H7 (cell line): ENCODE results near the gene PROK1. TPM values are rescaled to one million over a fixed set of nuclear protein-coding genes. Genes with fewer than 3 reads are reported as not detected.

Source experiments
- DNase-seq: peaks from one replicate; pipeline ENCODE4 v3.0.0; 2012
- H3K27me3 ChIP-seq: 2 replicates; pipeline ENCODE4 v1.6.0; 2011; ENCODE audit warnings: mild to moderate bottlenecking, low read length; ENCODE audit not compliant: control insufficient read depth, insufficient read depth
- H3K36me3 ChIP-seq: replicated peaks from 2 replicates; pipeline ENCODE4 v1.5.1; 2011; ENCODE audit warnings: low read length; ENCODE audit not compliant: control insufficient read depth, insufficient read depth
- H3K4me3 ChIP-seq: 2 replicates; pipeline ENCODE4 v1.5.1; 2011; ENCODE audit warnings: low read depth, mild to moderate bottlenecking, control low read depth, low read length, moderate library complexity; ENCODE audit not compliant: insufficient read depth
- total RNA-seq: library from RNA; depleted of rRNA; stranded (reverse); fragments of >200 nt; shearing (Covaris generic); gene quantifications from 2 replicates; pipeline ENCODE4 v1.2.3, GENCODE V29; 2014

Gene PROK1
- total RNA-seq, 1 experiment from 2014 or later, result not detected

DNA sequence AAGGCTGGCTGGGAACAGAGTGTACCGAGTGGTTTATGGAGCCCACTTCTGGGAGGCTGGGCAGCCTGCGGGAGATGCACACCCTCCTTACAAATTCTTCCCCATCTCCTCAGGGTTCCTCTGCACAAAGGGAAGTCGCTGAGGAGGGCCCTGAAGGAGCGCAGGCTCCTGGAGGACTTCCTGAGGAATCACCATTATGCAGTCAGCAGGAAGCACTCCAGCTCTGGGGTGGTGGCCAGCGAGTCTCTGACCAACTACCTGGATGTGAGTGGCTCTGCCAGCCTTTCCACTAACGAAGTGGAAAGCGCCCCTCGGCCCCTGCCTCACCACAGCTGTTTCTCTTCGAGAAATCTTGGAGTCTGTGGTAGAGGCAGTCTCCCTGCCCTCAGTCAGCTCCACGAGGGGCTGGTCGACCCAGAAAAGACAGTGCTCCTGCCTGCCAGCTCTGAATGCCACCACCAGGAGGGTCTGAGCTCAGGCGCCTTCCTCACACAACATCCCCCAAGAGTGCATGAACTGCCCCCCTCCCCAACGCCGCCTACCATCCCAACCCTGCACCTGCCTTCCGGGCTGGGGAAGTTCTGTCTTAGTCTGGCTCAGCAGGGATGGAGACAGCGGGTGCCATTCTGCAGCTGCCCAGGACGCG, 31.8 kb downstream of the PROK1 start:
- peak; percentile 83 for DNase-seq
- H3K36me3 ChIP-seq, result no peaks in the 10 kb centered on the region
- H3K4me3 ChIP-seq, result no peak overlapping the region
- H3K27me3 ChIP-seq, result no peaks in the 10 kb centered on the region; the same call in none of the 2 replicates

- H3K4me3 ChIP-seq, result no peak overlapping the region
- no peaks in the 10 kb centered on the region; the same call in none of the 2 replicates for H3K27me3 ChIP-seq
- DNase-seq, result no peak
- H3K36me3 ChIP-seq, result no peaks in the 10 kb centered on the region
Observed at GRCh38 chr1:110483308-110483685, 32.3 kb downstream of the PROK1 start.

DNA sequence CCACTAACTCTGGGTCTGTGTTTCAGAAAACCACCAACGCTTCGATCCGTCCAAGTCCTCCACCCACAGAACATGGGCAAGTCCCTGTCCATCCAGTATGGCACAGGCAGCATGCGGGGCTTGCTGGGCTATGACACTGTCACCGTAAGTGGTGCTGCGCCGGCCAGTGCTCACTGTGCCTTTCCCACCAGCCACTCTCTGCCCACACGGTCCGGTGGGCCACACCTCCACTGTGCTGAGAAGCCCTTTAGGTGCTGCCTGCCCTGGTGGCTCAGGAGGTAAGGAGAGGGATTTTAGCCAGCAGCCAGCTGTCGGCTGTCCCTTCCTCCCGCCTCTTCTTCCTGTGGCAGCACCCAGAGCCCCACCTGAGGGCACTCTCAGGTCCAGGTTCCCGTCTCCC, 33.9 kb downstream of the PROK1 start:
- Histone ChIP-seq H3K4me3 (no peak overlapping the region), H3K36me3 (no peaks in the 10 kb centered on the region), H3K27me3 (no peaks in the 10 kb centered on the region; the same call in none of the 2 replicates)
- no peak for DNase-seq

GRCh38 chr1:110485725-110486124, 34.8 kb downstream of the PROK1 start:
- Histone ChIP-seq H3K4me3 (no peak overlapping the region), H3K27me3 (no peaks in the 10 kb centered on the region; the same call in 1 of the 2 replicates), H3K36me3 (no peaks in the 10 kb centered on the region)
- DNase-seq, result no peak

DNA sequence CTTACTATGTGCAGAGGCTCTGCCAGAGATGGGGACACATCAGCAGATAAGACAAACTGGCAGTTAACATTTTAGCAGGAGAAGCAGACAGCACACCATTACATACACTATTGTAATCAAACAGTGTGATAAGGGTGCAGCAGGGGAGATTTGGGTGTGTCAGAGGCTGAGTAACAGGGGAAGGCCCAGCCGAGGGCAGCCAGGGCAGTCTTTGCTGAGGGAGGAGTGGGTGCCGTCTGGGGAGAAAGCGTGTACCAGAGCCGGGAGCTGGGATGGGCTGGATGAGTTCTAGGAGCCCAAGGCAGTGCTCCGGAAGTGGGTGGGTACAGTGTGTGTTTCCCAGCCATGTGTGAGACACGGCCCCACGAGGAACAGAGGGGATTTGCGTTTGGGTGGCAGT, 36.8 kb downstream of the PROK1 start:
- Histone ChIP-seq H3K4me3 (no peak overlapping the region), H3K36me3 (no peaks in the 10 kb centered on the region), H3K27me3 (no peaks in the 10 kb centered on the region; the same call in 1 of the 2 replicates)
- DNase-seq, result no peak

DNA sequence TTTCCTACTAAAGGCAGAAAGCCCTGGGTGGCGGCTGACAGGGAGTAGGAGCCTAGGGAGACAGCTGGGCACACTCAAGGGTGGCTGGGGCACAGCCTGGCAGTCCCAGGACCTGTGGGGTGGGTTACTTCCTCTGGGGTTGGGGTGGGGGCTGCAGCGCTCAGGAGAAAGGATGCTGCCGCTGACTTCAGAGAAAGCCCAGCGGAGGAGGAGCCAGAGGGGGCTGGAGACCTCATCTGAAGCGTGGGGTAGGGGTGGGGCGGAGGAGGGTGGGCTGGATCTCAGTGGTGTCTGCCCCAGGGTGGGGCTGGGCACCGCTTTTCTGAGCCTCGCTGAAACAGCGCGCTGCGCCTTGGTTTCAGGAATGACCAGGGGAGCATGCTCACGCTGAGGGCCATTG, 37.2 kb downstream of the PROK1 start:
- no peaks in the 10 kb centered on the region for H3K36me3 ChIP-seq
- H3K27me3 ChIP-seq, result no peaks in the 10 kb centered on the region; the same call in 1 of the 2 replicates
- no peak for DNase-seq
- no peak overlapping the region for H3K4me3 ChIP-seq

DNA sequence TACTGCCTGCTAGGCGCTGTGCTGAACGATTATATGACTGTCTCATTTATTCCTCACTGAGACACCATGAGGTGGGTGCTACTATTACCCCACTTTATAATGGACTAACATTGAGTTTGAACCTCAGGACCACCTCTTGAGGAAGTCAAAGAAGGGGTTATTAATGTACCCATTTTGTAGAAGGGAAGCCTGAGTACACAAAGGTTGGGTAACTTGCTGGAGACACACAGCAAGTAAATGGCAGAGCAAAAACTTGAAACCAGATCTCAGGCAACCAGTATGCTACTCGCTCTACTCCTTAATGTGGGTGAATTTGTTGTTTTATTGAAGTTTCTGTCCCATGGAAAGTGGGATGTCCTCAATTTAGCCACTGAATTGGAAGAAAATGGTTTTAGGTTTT, 37.9 kb downstream of the PROK1 start:
- no peak overlapping the region for H3K4me3 ChIP-seq
- no peaks in the 10 kb centered on the region for H3K36me3 ChIP-seq

GRCh38 chr1:110489406-110489805, 38.5 kb downstream of the PROK1 start:
- H3K27me3 ChIP-seq, result no peaks in the 10 kb centered on the region

More for the DNA sequence above, 37.9 kb downstream of the PROK1 start:
- no peak for DNase-seq
- no peaks in the 10 kb centered on the region for H3K27me3 ChIP-seq

DNA sequence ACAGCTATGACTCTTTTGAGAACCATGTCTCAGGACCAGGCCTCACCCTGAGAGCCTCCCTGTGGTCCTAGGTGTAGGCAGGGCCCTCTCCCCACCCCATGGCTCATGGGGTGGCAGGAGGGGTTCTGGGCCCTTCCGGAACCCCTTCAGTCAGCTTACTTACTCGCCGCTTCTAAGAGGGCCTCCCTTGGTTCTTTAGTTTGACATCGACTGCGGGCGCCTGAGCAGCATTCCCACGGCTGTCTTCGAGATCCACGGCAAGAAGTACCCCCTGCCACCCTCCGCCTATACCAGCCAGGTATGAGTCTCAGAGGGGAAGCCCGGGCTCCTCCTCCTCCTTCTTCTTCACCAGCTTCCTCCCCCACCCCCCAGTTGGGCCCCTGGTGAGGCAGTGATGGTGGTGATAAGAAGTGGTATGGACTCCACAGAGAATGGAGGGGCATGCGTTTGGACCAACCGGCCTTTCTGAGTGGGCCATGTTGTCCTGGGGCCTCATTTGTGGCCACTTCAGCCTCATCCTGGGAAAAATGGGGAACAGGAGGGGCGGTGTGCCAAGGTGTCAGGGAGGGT, 39.1 kb downstream of the PROK1 start:
- no peaks in the 10 kb centered on the region for H3K36me3 ChIP-seq
- no peak overlapping the region for H3K4me3 ChIP-seq
- H3K27me3 ChIP-seq, result no peaks in the 10 kb centered on the region
- peak; percentile 69 for DNase-seq

More at GRCh38 chr1:110489406-110489805, 38.5 kb downstream of the PROK1 start:
- H3K36me3 ChIP-seq, result no peaks in the 10 kb centered on the region
- H3K4me3 ChIP-seq, result no peak overlapping the region
- no peak for DNase-seq

GRCh38 chr1:110490791-110491451, 40.0 kb downstream of the PROK1 start:
- DNase-seq, result no peak
- Histone ChIP-seq H3K4me3 (no peak overlapping the region), H3K27me3 (no peaks in the 10 kb centered on the region), H3K36me3 (no peaks in the 10 kb centered on the region)

GRCh38 chr1:110492573-110492972, 41.6 kb downstream of the PROK1 start:
- no peak overlapping the region for H3K4me3 ChIP-seq
- H3K27me3 ChIP-seq, result no peaks in the 10 kb centered on the region
- no peaks in the 10 kb centered on the region for H3K36me3 ChIP-seq
- DNase-seq, result peak; percentile 39

DNA sequence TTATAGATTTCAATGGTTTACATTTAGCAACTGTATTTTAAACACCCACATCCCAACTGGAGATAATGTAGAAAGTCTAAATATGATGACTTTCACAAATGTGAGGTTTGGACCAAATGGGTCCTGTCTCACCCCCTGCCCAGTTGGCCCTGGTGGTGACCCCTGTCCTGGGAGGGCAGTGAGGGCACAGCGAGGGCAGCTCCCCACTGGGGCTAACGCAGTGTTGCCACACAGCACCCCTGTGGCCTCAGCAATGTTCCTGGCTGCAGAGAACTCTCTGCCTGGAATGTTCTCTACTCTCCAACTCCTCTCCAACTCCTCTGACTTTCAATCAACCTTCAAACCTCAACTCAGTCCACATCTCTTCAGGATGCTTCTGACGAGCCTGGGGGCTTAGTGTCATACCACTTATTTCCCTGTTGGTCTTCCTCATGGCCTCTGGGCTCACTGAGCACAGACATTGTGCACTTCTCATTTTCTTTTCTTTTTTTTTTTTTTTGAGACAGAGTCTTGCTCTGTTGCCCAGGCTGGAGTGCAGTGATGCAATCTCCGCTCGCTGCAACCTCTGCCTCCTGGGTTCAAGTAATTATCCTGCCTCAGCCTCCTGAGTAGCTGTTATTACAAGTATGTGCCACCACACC, 42.2 kb downstream of the PROK1 start:
- H3K36me3 ChIP-seq, result no peaks in the 10 kb centered on the region
- DNase-seq, result no peak
- H3K4me3 ChIP-seq, result no peak overlapping the region
- H3K27me3 ChIP-seq, result no peaks in the 10 kb centered on the region

GRCh38 chr1:110494036-110494435, 43.1 kb downstream of the PROK1 start:
- Histone ChIP-seq H3K36me3 (no peaks in the 10 kb centered on the region), H3K4me3 (no peak overlapping the region), H3K27me3 (no peaks in the 10 kb centered on the region)
- no peak for DNase-seq

DNA sequence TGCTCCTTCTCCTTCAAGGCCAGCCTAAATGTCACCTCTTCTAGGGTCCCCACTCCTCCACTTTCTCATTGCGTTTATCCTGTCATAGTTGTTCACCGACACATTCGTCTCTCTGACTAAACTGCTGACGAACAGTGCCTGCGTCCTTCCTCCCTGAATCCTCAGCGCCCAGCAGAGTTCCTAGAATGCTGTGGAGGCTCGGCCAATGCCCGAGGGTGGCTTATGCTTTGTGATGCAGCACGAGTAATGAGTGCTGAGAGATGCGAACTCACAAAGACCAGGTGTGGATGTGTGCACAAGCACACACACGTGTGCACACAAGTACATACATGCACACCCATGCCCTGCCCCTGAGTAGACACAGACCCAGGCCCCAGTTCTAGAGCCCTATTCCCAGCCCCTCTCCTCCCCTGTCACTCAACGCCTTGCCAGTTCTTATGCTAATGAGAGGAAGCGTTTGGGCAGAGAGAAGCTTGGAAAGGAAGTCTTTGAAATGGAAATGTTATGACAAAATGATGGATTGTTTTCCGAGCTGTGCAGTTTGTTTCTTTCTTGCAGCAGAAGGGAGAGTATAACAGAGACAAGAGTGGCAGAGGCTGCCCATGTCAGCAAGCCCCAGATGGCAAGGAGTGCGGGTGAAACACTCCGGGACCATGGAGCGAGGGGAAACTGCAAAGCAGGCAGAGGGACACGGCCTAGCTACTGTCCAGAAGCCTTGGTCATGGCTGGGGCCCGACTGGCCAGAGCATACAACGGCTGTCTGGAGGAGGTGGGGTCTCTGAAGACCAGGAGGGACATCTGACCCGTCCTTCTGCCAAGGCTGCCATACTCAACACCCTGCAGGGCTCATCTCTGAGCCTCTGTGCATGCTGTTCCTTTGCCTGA, 43.8 kb downstream of the PROK1 start:
- Histone ChIP-seq H3K27me3 (no peaks in the 10 kb centered on the region), H3K36me3 (no peaks in the 10 kb centered on the region), H3K4me3 (no peak overlapping the region)
- peak; percentile 82 for DNase-seq
